Measurements from ENCODE around the gene FGF7.
A peak's percentile ranks its signal among the peaks of the same experiment; 100 is the strongest.
"Not testable (repeated sequence)": the region's sequence is repeated elsewhere in the genome, so short reads cannot be mapped to it uniquely, and the experiment has no call there.

FGF7 gene, protein sequence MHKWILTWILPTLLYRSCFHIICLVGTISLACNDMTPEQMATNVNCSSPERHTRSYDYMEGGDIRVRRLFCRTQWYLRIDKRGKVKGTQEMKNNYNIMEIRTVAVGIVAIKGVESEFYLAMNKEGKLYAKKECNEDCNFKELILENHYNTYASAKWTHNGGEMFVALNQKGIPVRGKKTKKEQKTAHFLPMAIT

GRCh38 chr15:49423021-49423420 lies at the start of gene FGF7:
TSS of gene FGF7 (plus strand) at chr15:49423242. CDS start at chr15:49424298, 1,056 bp downstream.
- DNase-seq (ENCODE audit: low read depth in 1 of 2, low spot score in 1 of 2), result no peak

- DNase-seq (ENCODE audit: low read depth in 1 of 2, low spot score in 1 of 2), result no peak
Observed at GRCh38 chr15:49379996-49380395, 43.0 kb upstream of the FGF7 start.

DNA sequence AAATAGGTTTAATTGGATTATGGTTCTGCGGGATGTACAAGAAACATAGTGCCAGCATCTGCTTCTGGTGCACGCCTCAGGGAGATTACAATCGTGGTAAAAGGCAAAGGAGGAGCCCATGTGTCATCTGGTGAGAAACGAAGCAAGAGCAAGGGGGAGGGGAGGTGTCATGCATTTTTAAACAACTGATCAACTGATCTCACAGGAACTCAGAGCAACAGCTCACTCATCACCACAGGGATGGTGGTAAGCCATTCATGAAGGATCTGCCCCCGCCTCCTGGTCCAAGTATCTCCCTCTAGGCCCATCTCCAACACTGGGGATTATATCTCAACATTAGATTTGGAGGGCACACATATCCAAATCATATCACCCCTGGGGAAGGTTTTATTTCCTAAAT lies 42.1 kb upstream of the FGF7 start:
- DNase-seq (ENCODE audit: low read depth in 1 of 2, low spot score in 1 of 2), result no peak

- DNase-seq (ENCODE audit: low read depth in 1 of 2, low spot score in 1 of 2), result no peak
Observed at GRCh38 chr15:49382394-49382793, 40.6 kb upstream of the FGF7 start.

DNA sequence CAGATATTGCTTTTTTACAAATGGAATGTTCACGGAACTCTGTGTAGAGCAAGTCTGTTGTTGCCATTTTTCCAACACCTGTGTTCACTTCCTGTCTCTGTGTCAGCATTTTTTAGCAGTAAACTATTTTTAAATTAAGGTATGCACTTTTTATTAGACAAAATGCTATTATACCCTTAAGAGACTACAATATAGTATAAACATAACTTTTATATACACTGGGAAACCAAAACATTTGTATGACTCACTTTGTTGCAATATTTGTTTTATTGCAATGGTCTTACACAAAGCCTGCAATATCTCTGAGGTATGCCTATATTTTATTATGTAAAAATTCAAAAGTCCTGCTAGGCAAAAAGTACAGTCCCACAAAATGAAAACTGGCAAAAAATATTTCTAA lies 39.8 kb upstream of the FGF7 start:
- DNase-seq (ENCODE audit: low read depth in 1 of 2, low spot score in 1 of 2), result no peak

- no peak for DNase-seq (ENCODE audit: low read depth in 1 of 2, low spot score in 1 of 2)
Observed at GRCh38 chr15:49387471-49387870, 35.6 kb upstream of the FGF7 start.

DNA sequence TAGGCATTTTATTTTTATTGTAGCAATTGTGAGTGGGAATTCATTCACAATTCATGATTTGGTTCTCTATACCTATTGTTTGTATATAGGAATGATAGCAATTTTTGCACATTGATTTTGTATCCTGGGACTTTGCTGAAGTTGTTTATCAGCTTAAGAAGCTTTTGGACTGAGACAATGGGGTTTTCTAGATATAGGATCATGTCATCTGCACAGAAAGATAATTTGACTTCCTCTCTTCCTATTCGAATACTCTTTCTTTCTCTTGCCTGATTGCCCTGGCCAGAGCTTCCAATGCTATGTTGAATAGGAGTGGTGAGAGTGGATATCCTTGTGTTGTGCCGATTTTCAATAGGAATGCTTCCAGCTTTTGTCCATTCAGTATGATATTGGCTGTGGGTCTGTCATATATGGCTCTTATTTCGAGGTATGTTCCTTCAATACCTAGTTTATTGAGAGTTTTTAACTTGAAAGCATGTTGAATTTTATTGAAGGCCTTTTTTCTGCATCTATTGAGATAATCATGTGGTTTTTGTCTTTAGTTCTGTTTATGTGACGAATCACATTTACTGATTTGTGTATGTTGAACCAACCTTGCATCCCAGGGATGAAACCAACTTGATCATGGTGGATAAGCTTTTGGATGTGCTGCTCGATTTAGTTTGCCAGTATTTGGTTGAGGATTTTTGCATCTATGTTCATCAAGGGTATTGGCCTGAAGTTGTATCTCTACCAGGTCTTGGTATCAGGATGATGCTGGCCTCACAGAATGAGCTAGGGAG lies 20.3 kb upstream of the FGF7 start:
- DNase-seq (ENCODE audit: low read depth in 1 of 2, low spot score in 1 of 2), result not testable (repeated sequence)

- DNase-seq (ENCODE audit: low read depth in 1 of 2, low spot score in 1 of 2), result no peak
Observed at GRCh38 chr15:49406352-49407118, 16.5 kb upstream of the FGF7 start.

DNA sequence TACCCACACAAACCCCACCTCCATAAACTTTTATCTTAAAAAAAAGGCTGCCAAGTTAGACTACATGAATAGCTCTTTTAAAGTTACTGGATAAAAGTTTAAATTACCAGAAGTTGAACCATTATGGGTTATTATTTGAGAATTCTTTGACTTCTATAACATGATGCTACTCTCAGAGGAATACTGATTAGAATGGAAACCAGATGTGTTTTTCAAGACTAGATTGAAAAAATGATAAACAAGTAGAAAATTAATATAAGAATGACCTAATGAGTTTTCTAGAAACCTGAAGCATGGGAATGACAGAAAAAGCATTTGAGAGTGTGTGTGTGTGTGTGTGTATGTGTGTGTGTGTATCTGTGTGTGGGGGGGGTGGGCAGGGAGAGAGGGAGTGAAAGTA lies 12.4 kb upstream of the FGF7 start:
- DNase-seq (ENCODE audit: low read depth in 1 of 2, low spot score in 1 of 2), result no peak

DNA sequence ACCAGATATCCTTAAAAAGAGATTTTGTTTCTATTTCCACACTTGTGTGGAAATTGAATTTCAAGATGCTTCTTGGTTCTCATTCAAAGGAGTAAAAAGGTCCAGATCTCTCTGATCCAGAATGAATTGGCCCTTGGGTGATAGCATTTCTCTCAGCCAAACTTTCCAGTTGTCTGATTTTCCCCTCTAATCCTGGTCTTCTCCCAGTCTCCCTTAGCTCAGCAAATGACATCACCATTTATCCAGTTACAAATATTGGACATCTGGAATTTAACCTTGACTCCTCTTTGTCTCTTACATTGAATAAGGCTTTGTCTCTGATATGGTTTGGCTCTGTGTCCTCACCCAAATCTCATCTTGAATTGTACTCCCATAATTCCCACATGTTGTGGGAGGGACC lies 10.2 kb upstream of the FGF7 start:
- no peak for DNase-seq (ENCODE audit: low read depth in 1 of 2, low spot score in 1 of 2)

- no peak for DNase-seq (ENCODE audit: low read depth in 1 of 2, low spot score in 1 of 2)
Observed at GRCh38 chr15:49415149-49415548, 7.9 kb upstream of the FGF7 start.

- no peak for DNase-seq (ENCODE audit: low read depth in 1 of 2, low spot score in 1 of 2)
Observed at GRCh38 chr15:49415638-49416037, 7.4 kb upstream of the FGF7 start.

DNA sequence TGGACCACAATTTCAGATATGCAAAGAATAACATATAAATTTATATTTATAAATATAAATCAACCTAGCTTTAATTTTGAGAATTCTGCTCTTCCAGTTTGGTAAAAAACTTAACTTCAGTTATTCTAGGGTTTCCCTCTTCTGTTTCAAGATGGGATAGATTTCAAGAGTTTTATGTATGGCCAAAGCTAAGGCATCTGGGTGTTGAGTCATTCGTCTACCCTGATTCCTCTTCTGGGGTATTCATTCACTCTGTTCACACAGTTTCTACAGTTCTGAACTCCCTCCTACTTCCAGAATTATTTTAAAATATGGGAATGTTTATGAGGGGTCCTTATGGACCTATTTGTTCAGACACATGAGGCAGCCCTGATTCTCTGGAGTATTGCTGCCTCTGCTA lies 4.2 kb upstream of the FGF7 start:
- DNase-seq (ENCODE audit: low read depth in 1 of 2, low spot score in 1 of 2), result no peak

DNA sequence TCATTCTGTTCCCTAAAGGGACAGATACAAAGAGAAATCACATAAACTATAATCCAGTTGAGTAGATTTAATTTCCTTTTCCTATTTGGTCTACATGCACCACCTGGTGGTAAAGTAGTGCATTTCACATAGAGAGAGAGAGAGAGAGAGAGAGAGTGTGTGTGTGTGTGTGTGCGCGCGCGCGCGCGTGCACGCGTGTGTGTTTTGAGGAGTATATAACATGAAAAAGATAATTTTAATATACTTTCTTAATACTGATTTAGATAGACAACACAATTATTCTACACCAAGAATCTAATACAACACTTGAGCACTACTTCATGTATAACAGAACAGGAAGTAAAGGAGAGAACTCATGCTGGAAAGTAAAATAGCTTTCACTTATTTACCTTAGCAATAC lies 1.1 kb upstream of the FGF7 start:
- DNase-seq (ENCODE audit: low read depth in 1 of 2, low spot score in 1 of 2), result peak in 1 of 2 donors; percentile 10

- no peak for DNase-seq (ENCODE audit: low read depth in 1 of 2, low spot score in 1 of 2)
Observed at GRCh38 chr15:49423901-49424550, 984 bp downstream of the FGF7 start.

- DNase-seq (ENCODE audit: low read depth in 1 of 2, low spot score in 1 of 2), result no peak
Observed at GRCh38 chr15:49424954-49425353, 1.9 kb downstream of the FGF7 start.

DNA sequence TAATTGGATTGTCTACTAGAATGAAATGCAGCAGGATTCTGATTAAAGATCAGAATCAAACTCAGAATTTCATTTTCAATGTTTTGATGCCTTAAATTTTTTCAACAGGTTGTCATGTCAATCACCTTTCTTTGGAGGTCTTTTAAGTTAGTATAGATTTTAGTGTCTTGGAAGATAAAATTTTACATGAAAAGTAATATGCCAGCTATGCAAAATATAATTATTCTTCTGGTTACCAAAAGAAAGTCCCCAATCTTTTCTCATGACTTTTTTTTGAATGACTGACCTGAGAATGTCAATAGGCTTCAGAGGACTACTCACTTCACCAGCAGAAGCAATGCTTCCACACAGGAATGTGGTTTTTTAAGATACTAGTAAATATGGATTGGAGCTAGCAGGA lies 4.3 kb downstream of the FGF7 start:
- no peak for DNase-seq (ENCODE audit: low read depth in 1 of 2, low spot score in 1 of 2)

GRCh38 chr15:49428409-49429095 lies 5.5 kb downstream of the FGF7 start:
- DNase-seq (ENCODE audit: low read depth in 1 of 2, low spot score in 1 of 2), result no peak

- DNase-seq (ENCODE audit: low read depth in 1 of 2, low spot score in 1 of 2), result no peak
Observed at GRCh38 chr15:49430046-49430445, 7.0 kb downstream of the FGF7 start.

DNA sequence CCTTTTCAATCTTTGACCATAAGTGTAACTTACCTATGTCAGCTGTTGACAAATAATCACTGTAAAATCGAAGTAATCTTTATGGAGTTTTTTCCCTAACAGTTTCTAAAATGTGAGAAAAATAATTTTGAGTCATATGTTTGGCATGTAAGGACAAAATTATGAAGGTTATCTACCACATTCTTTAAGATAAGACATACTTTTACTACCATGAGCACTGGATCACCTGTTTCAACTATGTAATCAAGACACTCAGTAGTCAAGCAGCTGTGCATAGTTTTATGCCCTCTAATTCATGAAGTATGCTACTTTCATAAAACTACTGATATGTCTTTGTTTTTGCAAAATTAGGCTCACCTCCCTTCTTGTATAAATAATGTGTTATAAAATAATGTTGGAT lies 12.1 kb downstream of the FGF7 start:
- DNase-seq (ENCODE audit: low read depth in 1 of 2, low spot score in 1 of 2), result no peak

DNA sequence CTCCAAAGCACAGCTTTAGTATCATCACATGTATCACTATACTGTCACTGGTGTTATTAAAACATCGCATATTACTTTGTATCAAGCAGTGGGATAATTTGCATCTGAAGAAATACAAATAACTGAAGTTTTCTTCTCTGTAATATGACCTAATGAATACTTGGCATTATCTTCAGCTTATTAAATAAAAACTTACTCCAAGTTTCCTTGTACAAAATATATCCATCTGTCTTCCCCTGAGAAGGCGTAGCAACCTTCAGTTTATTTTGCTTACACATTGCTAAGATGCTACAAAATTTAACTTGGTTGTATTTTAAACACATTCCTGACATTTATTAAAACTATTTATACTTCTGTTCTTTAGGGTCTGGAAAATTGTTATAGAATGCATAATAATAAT lies 13.7 kb downstream of the FGF7 start:
- no peak for DNase-seq (ENCODE audit: low read depth in 1 of 2, low spot score in 1 of 2)

Data from stimulated activated CD4-positive, alpha-beta T cell treated with anti-CD3 and anti-CD28 coated beads, Interleukin-15, amount 100 ng/mL, for 1 hour (primary cell).